Pancreas (tissue), 10 donors: ENCODE results near the gene METTL21A. TPM values are rescaled to one million over a fixed set of nuclear protein-coding genes. Genes with fewer than 3 reads are reported as not detected.

Source experiments
- ATAC-seq, 4 donors: fragments of 200-7000 bp; cut with Tn5 transposase; one replicate each; pipeline versions ENCODE4 v1.8.0 to v1.9.1; 2020; ENCODE audit warnings: mild to moderate bottlenecking in 4 of 4, moderate library complexity in 4 of 4
- DNase-seq, 6 donors: peaks; one replicate each; pipeline ENCODE4 v3.0.0-alpha.2; 2020
- FAIRE-seq: peaks from 2 replicates; lab custom pipeline; 2012; peaks lifted over from hg19 to GRCh38; lab: Jason Lieb, UNC
- H3K27ac ChIP-seq, 4 donors: fragments of 200-600 bp; sonication (generic); 1 replicate in 3 of 4; 2 replicates in 1 of 4; pipeline versions ENCODE4 v1.5.0 to v1.8.0; 2020
- H3K27me3 ChIP-seq, 4 donors: fragments of 200-600 bp; one replicate each; pipeline ENCODE4 v1.8.0; 2021
- H3K36me3 ChIP-seq, 3 donors: fragments of 200-600 bp; sonication (generic) in 1 of 3; one replicate each; pipeline versions ENCODE4 v1.5.0 to v1.8.0; 2020 to 2021
- H3K4me1 ChIP-seq, 3 donors: fragments of 200-600 bp; one replicate each; pipeline ENCODE4 v1.8.0; 2021
- H3K4me3 ChIP-seq, 4 donors: fragments of 200-600 bp; sonication (generic) in 2 of 4; one replicate each; pipeline versions ENCODE4 v1.5.0 to v1.8.0; 2020 to 2021
- H3K9me3 ChIP-seq, 4 donors: fragments of 200-600 bp; one replicate each; pipeline ENCODE4 v1.8.0; 2021
- WGBS, 2 donors: extraction: QIAGEN DNeasy Blood & Tissue Kit; methylation state at CpG; one replicate each; pipeline ENCODE4 v1.1.7; 2013; 5-methylcytosine and 5-hydroxymethylcytosine counted together
- intact Hi-C, 3 donors: fragments of 100-400 bp; cut with DNase I; formaldehyde crosslinking; loops; one replicate each; pipeline versions ENCODE4 v1.11.1 to v1.14.2; 2022
- polyA plus RNA-seq, 2 donors: library from polyadenylated mRNA; stranded (reverse); fragments of 200-250 nt; gene quantifications; one replicate each; pipeline ENCODE4 v1.2.3, GENCODE V29; 2013
- total RNA-seq, 6 donors: library from RNA; stranded (reverse); fragmentation: NEBNext Ultra II Directional in 4 of 6; extraction: Animal tissue kit (Norgen Biotek cat#: 25700) in 4 of 6; gene quantifications; one replicate each; pipeline versions ENCODE4 v1.2.1 to v1.2.4, GENCODE V29; 2021 to 2023
- TF ChIP-seq, protein P1 (sequence below), 4 donors: fragments of 200-600 bp; sonication (generic) in 3 of 4; IDR thresholded peaks; one replicate each; pipeline versions ENCODE4 v1.5.0 to v1.8.0; 2021; ENCODE audit warnings: antibody characterized with exemption in 4 of 4
- donor health status: healthy with polysubstance abuse.
- donor health status: DM: no; HTN: no; CAD: no; lungs with moderate emphysema.
- donor health status: DM: no; HTN: no; CAD: no.
- donor health status: control.
- donor health status: control.
- donor health status: Bipolar disorder and iron deficiency.
- donor health status: DM: yes; HTN: yes; CAD: no.
- donor health status: DM: no; HTN: no; CAD: no.
- donor health status: DM: no; HTN: no; CAD: no.
- donor health status: DM: yes; HTN: yes; CAD: no.

Gene METTL21A
- total and polyA plus RNA-seq, 8 donors = 4.2 to 9.1 (median 5.9) TPM

DNA sequence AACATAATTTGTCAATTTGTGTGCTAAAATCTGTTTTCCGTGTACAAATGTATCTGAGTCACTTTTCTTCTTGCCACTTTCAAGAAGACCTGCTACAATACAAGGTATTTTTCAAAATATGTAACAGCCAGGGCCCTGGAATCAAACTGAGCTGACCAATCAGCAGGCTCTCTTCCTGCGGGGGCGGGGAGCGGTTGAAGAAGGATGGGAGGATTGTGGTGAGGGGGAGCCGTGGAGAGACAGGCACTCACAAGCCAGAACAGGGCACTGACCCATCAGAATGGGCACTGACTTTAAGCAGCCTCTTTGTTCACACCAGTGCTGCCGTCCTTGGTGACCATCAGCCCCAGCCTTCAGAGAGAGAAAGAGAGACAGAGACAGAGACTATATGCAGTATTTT lies 45.7 kb upstream of the METTL21A start:
- Histone ChIP-seq H3K4me3 (no peak overlapping the region), H3K27me3 (no peaks in the 10 kb centered on the region), H3K4me1 (no peaks in the 10 kb centered on the region), H3K27ac (no peak overlapping the region), H3K36me3 (no peaks in the 10 kb centered on the region), H3K9me3 (no peaks in the 10 kb centered on the region)
- 79 to 81% methylated on average over 6 of the region's 6 CpGs for WGBS, 2 donors
- ATAC-seq = no peak
- TF ChIP-seq, protein P1, sequence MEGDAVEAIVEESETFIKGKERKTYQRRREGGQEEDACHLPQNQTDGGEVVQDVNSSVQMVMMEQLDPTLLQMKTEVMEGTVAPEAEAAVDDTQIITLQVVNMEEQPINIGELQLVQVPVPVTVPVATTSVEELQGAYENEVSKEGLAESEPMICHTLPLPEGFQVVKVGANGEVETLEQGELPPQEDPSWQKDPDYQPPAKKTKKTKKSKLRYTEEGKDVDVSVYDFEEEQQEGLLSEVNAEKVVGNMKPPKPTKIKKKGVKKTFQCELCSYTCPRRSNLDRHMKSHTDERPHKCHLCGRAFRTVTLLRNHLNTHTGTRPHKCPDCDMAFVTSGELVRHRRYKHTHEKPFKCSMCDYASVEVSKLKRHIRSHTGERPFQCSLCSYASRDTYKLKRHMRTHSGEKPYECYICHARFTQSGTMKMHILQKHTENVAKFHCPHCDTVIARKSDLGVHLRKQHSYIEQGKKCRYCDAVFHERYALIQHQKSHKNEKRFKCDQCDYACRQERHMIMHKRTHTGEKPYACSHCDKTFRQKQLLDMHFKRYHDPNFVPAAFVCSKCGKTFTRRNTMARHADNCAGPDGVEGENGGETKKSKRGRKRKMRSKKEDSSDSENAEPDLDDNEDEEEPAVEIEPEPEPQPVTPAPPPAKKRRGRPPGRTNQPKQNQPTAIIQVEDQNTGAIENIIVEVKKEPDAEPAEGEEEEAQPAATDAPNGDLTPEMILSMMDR (IDR thresholded peaks at IDR 0.05) = no peak
- intact Hi-C loops = no loop called here
- DNase-seq = no peak
- FAIRE-seq = no peak

DNA sequence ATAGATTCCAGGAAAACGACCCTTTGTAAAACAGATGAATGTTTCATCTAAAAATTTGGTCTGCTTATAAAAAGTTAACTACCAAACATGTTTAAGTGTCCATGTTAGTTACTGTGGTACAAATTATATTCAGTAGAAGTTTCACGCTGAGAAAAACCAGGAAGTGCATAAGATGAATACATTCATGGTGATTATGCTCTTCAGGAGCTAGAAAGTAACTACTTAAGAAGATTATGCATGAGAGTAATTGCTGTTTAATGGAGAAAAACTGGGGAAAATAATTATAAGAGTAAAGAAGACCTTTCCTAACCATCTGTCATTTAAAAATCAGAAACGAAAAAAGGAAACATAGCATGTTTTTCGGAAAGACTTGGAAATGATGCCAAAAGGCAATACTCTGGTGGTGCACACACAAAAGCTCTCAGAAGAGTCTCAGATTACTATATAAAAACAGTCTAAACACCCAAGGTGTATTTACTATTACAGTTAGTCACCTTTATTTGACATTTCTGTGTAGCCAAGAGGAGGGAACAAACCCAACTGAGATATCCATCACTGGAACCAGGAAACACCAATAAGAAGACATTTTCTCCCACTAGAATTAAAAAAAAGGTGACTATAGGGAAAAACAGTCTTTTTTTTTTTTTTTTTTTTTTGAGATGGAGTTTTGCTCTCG lies 38.8 kb upstream of the METTL21A start:
- ATAC-seq = no peak
- Histone ChIP-seq H3K27ac (no peak overlapping the region), H3K9me3 (no peaks in the 10 kb centered on the region), H3K4me1 (no peaks in the 10 kb centered on the region), H3K36me3 (no peaks in the 10 kb centered on the region), H3K27me3 (no peaks in the 10 kb centered on the region), H3K4me3 (no peak overlapping the region)
- WGBS, 2 donors = 63 to 69% methylated on average over 4 to 5 of the region's 5 CpGs
- no peak for DNase-seq
- TF ChIP-seq, protein P1 (IDR thresholded peaks at IDR 0.05) = no peak
- FAIRE-seq = no peak
- intact Hi-C loops = no loop called here

DNA sequence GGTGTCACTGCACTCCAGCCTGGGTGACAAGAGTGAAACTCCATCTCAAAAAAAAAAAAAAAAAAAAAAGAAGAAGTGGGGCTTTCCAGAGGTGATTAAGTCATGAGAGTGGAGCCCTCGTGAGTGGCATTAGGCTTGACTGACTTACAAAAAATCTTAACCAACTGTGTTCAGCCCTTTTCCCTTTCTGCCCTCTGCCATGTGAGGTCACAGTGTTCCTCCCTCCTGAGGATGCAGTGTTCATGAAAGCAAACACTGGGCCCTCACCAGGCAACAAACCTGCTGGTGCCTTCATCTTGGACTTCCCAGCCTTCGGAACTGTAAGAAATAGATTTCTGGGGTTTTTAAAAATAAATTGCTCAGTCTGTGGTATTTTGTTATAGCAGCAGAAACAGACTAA lies 37.0 kb upstream of the METTL21A start:
- Histone ChIP-seq H3K9me3 (no peaks in the 10 kb centered on the region), H3K27me3 (no peaks in the 10 kb centered on the region), H3K36me3 (no peaks in the 10 kb centered on the region), H3K4me3 (no peak overlapping the region), H3K4me1 (no peaks in the 10 kb centered on the region), H3K27ac (no peak overlapping the region)
- WGBS, 2 donors = 81% methylated on average over 2 of the region's 2 CpGs
- intact Hi-C loops = no loop called here
- peak in 1 of 4 donors; percentile 61 for ATAC-seq
- FAIRE-seq = no peak
- TF ChIP-seq, protein P1 (IDR thresholded peaks at IDR 0.05) = no peak
- DNase-seq = peak in 1 of 6 donors; percentile 23

DNA sequence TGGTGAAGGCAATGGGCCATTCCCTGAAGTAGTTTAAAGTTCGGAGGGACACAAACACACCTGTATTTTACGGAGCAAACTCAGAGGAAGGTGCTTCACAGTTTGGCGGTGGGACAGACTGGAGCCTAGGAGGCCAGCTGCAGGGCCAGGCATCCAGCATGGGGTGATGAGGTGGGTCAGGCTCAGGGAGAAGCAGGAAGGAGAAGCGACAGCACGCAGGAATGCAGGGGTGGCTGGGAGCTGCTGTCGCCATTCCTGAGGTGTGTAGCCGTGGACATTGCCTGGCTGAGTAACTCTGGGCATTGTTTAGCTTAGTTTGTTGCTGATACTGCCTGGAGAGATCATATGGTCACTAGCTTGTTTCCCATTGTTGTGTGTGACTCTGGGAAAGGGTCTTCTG lies 35.8 kb upstream of the METTL21A start:
- Histone ChIP-seq H3K27ac (no peak overlapping the region), H3K4me1 (no peaks in the 10 kb centered on the region), H3K9me3 (no peaks in the 10 kb centered on the region), H3K36me3 (no peaks in the 10 kb centered on the region), H3K27me3 (no peaks in the 10 kb centered on the region), H3K4me3 (no peak overlapping the region)
- ATAC-seq (no peak), FAIRE-seq (no peak), DNase-seq (no peak)
- intact Hi-C loops = no loop called here
- TF ChIP-seq, protein P1 (IDR thresholded peaks at IDR 0.05) = no peak
- 69 to 81% methylated on average over 7 of the region's 7 CpGs for WGBS, 2 donors

DNA sequence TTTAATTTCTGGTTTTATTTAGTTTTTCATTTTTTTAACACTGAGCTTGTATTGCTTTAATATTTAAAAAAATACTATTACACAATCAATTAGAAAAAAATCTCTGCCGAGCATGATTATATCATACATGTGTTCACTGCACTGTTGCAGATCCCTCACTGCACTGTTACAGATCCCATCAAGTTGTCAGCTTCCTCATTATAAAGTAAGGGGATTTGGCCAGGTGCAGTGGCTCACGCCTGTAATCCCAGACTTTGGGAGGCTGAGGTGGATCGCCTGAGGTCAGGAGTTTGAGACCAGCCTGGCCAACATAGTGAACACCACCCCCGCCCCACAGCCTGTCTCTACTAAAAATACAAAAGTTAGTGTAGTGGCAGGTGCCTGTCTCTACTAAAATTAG lies 33.0 kb upstream of the METTL21A start:
- intact Hi-C loops = no loop called here
- Histone ChIP-seq H3K9me3 (no peaks in the 10 kb centered on the region), H3K4me3 (no peak overlapping the region), H3K4me1 (no peaks in the 10 kb centered on the region), H3K36me3 (no peaks in the 10 kb centered on the region), H3K27ac (no peak overlapping the region), H3K27me3 (no peaks in the 10 kb centered on the region)
- WGBS, 2 donors = 82 to 90% methylated on average over 4 of the region's 4 CpGs
- FAIRE-seq (no peak), ATAC-seq (no peak), DNase-seq (no peak)
- TF ChIP-seq, protein P1 (IDR thresholded peaks at IDR 0.05) = no peak
